HG03039 (cell line): ENCODE data around the gene TRPM1.

Source experiments
- ATAC-seq: cut with Tn5 transposase; IDR thresholded peaks from one replicate; pipeline ENCODE4 v1.9.1; 2021; ENCODE audit warnings: mild to moderate bottlenecking, moderate library complexity; ENCODE audit not compliant: unreplicated experiment

Gene TRPM1

DNA sequence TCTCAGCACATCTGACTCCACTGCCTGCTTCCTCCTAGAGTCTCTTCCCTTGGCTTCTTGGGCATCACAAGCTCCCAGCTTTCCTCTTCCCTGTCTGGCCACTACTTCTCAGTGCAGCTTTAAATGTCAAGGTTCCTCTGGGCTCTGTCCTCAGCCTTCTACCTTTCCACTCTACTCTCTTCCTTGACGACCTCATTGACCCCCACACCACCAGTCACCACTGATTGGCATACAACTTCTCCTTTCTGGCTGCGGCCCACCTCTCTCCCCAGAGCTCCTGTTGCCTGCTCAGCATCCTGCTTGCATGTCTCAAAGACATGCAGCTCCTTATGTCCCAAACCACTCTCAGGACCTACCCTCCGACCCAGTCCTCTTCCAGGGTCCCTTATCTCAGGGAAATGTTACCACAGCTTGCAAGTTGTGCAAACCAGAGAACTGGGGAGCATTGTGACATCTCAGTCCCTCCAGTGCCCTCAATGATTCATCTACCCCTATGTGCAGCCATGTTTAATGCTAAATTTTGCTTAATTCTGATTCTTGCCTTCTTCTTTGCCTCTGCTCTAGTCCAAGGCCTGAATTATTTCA lies 49.9 kb downstream of the TRPM1 start:
- ATAC-seq, result no peak

DNA sequence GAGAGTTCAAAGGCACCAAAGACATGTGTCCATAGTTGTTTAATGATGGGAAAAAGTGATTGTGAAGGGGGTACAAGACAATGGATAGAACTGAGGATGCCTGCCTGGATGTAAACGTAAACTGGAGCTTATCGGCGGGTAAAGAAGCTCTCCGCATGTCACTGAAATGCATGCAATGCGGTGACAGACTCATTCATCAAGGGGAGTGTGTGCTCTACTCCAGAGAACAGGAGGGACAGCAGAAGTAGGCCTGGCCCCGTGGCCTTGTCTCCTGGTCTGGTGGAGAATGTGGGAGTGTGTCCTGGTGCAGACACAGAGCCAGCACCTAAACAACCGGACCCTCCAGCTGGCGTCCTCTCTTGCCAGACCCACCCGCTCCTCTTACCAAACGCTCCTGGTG lies 50.6 kb downstream of the TRPM1 start:
- no peak for ATAC-seq

- no peak for ATAC-seq
These were observed 51.6 kb downstream of the TRPM1 start for GRCh38 chr15:31049682-31050615.

DNA sequence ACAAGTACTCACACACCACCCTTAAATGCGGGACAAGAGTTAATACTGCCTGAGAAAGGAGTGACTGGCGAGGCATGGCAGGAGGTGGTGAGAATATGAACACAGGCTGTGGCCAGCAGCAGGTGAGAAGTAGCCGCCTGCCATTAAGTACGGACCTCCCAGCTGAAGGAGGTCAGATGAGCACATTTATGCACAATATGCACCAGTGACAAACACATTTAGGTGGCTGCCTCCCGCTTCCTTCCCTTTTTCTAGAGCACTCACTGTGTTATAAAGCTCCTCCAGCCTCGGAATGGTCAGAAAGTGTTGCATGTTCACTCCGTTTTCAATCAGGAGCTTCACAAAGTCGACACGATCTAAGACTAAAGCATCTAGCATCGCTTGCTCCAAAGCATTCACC lies 52.4 kb downstream of the TRPM1 start:
- ATAC-seq, result no peak

DNA sequence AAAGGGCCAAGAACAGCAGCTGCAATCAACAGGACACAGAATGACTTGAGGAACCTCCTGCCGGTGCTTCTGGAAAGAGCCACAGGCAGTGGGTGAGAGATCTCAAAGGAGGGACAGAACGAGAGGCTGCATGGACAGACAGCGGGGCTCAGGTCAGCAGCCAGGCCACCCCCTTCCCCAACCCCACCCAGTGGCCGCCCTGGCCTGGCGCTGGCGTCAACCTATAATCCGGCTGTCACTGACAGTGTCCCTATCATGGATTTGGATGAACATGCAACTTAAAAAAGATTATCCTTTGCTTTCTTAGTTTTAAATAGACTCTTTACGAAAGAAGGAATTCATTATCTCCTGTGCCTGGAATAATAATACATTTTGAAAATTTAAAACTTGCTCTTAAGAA lies 54.1 kb downstream of the TRPM1 start:
- ATAC-seq, result no peak

DNA sequence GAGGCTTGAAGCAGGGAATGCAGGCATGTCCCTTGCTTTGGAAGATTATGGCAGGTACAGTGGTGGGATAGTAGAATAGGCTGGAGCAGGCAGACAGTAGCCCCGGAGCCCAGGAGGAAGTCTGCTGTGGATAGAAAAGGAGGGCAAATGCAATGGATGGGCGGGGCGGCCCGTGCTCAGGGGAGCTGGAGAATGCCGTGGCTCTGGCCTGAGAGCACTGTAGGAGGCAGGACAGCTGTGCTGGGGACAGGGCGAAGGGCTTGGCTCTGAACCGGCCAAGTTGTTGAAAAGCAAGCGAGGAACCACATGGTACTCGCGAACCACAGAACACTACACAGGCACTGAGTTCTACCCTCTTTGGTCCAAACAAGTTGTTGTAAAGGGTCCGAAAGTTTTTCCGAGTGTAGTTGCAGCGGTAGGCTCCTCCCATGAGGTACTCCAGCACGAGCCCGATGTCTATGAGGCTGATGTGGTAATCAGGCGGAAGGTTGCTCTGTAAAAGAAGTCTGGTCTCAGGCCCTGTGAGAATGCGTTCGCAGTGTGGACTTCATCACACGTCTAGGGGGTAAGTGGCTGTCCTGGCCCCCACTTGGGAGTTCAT lies 54.7 kb downstream of the TRPM1 start:
- ATAC-seq, result no peak

GRCh38 chr15:31045606-31046005 lies 55.9 kb downstream of the TRPM1 start:
- no peak for ATAC-seq

DNA sequence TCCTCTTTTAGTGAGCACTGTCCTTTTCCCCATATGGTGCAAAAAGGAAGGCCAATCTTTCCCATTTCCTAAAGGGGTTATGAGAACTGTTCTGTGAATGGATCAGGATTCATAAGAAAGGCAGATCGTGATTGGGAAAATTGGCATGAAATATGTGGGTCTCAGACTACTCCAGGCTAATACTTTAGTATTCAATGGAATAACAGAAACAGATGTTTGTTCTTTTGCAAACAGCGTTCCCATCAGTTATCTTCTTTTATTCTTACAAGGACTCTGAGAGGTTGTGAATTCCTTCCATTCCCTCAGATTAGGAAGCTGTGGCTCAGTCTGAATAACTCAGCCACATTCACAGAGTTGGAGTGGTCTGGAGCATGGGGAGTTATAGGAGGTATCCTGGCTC lies 58.8 kb downstream of the TRPM1 start:
- ATAC-seq, result no peak

GRCh38 chr15:31041610-31042009 lies 59.9 kb downstream of the TRPM1 start:
- no peak for ATAC-seq

GRCh38 chr15:31040611-31041010 lies 60.9 kb downstream of the TRPM1 start:
- no peak for ATAC-seq

GRCh38 chr15:31039961-31040360 lies 61.6 kb downstream of the TRPM1 start:
- no peak for ATAC-seq

DNA sequence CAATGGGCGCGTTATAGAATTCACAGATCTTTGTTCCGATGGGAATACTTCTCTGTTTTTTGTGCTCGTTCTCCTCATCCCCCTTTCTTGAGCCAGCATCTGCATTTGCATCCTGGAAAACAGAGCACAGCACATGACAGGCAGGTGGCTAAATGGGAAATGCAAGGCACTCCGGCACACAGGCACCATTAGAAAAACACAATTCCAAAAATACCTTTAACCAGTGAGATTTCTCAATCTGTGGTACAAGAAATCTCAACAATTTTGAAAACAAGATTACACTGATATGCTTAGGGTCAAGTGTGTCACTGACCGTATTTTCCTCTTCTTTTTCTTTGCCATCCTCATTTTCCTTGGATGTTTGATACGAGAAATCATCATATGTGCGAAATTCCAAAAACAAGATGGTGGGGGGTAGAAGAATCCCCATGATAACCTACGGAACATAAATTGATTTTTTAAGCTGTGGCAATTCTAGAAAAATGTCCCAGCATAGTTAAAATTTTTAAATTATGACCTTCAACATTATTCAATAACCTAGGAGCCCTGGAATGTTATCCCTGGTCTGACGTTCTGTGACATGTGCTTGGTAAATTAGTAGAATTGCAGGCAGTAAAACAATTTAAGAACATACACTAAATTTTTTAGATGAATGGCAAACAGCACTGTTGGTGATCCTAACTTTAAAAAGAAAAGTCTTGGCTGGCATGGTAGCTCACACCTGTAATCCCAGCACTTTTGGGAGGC lies 63.6 kb downstream of the TRPM1 start:
- ATAC-seq, result no peak

- ATAC-seq, result no peak
These were observed 64.7 kb downstream of the TRPM1 start for GRCh38 chr15:31036783-31037182.

GRCh38 chr15:31035610-31036009 lies 65.9 kb downstream of the TRPM1 start:
- ATAC-seq, result no peak

GRCh38 chr15:31034152-31034551 lies 67.4 kb downstream of the TRPM1 start:
- no peak for ATAC-seq

GRCh38 chr15:31032961-31033371 lies 68.6 kb downstream of the TRPM1 start:
- no peak for ATAC-seq

DNA sequence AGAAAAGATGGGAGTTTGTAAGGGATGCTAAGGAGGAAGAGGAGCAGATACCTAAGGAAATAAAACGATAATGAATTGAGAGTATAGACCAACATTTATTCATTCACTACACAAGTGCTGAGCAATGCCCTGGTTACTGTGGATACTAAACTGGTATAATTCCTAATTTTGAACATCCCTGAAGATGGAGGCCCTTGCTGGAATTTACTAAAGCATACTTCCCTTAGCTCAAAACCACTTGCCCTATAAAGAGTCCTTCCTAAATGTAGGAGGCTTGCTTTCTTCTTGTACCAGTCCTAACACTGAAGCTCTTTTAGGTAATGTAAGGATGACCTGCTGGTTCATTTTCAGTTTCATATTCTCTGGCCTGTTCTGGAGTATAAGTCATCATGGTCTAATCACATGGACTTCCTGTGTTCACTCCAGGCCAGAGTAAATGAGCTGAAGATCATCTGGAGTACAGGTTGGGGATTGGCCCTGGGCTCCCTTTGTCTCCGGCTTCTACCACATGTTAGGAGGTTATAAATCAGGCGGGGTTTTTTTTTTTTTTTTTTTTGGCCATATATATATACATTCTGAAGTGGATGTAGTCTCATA lies 70.0 kb downstream of the TRPM1 start:
- ATAC-seq, result no peak

- no peak for ATAC-seq
These were observed 73.5 kb downstream of the TRPM1 start for GRCh38 chr15:31027910-31028578.

- ATAC-seq, result no peak
These were observed 75.5 kb downstream of the TRPM1 start for GRCh38 chr15:31025996-31026395.

DNA sequence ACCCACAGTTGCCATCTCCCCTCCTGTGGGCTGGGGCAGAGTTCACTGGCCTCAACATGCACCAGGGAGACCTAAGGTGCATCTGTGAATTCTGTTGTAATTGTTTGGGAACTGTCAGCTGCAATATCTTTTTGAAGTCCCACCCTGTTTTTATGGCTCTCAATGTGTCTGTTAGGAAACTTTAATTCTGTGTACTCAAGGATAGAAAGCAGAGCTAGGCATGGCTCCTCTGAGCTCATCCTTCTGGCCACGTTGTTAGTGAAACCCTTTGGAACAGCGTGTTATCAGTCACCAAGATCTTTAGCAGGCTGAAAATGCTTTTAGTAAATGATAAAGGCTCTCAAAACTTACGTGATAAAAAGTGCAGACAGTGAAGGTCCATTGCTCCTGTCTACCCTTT lies 76.5 kb downstream of the TRPM1 start:
- no peak for ATAC-seq
